8988T (cell line): ENCODE results near the gene NPPB.

Experiments used
- DNase-seq: peaks from one replicate; pipeline ENCODE4 v3.0.0; 2011

The NPPB gene

GRCh38 chr1:11856698-11857097 lies 2.0 kb downstream of the NPPB start:
- no peak for DNase-seq

GRCh38 chr1:11855430-11855829 lies 3.3 kb downstream of the NPPB start:
- DNase-seq, result no peak

GRCh38 chr1:11854519-11854918 lies 4.2 kb downstream of the NPPB start:
- no peak for DNase-seq

- no peak for DNase-seq
These were observed 7.6 kb downstream of the NPPB start for GRCh38 chr1:11851180-11851579.

- no peak for DNase-seq
These were observed 8.6 kb downstream of the NPPB start for GRCh38 chr1:11850156-11850555.

- no peak for DNase-seq
These were observed 10.4 kb downstream of the NPPB start for GRCh38 chr1:11848373-11848700.

GRCh38 chr1:11847667-11848372 lies 10.9 kb downstream of the NPPB start, which contains the start of gene NPPA:
Gene NPPA, minus strand, starts transcription at chr1:11847783. Its CDS starts 99 bp downstream, at chr1:11847684.
- no peak for DNase-seq

- no peak for DNase-seq
These were observed 13.0 kb downstream of the NPPB start for GRCh38 chr1:11845641-11846335.

- no peak for DNase-seq
These were observed 16.3 kb downstream of the NPPB start for GRCh38 chr1:11842154-11843041.

- DNase-seq, result no peak
These were observed 17.2 kb downstream of the NPPB start for GRCh38 chr1:11841245-11842153.

- DNase-seq, result no peak
These were observed 18.7 kb downstream of the NPPB start for GRCh38 chr1:11839727-11840705.

GRCh38 chr1:11838349-11839272 lies 20.1 kb downstream of the NPPB start:
- peak; percentile 83 for DNase-seq

GRCh38 chr1:11837767-11838348 lies 20.9 kb downstream of the NPPB start:
- DNase-seq, result no peak

- DNase-seq, result no peak
These were observed 21.6 kb downstream of the NPPB start for GRCh38 chr1:11836955-11837766.

GRCh38 chr1:11835441-11836225 lies 23.1 kb downstream of the NPPB start:
- no peak for DNase-seq

GRCh38 chr1:11833900-11834299 lies 24.8 kb downstream of the NPPB start:
- no peak for DNase-seq

GRCh38 chr1:11833497-11833896 lies 25.2 kb downstream of the NPPB start:
- DNase-seq, result no peak
